PFSK-1 (cell line): ENCODE results near the gene LRFN2.

ENCODE experiments used
- FOXP2 ChIP-seq: optimal IDR thresholded peaks from 2 replicates; pipeline ENCODE3; 2011; ENCODE audit warnings: borderline replicate concordance, control low read depth, inconsistent platforms; ENCODE audit not compliant: insufficient read depth; ENCODE audit errors: extremely low read length, extremely low read depth
- POLR2AphosphoS5 ChIP-seq: IDR thresholded peaks from 2 replicates; pipeline ENCODE4 v1.6.1; 2012; ENCODE audit warnings: low read depth, mild to moderate bottlenecking, control low read depth, low read length, moderate library complexity
- REST ChIP-seq, 2 experiments: IDR thresholded peaks; 2 replicates each; pipeline versions ENCODE4 v1.6.1 to v1.8.0; 2011 to 2012; ENCODE audit warnings: low read depth in 2 of 2, low read length in 2 of 2, control low read depth in 1 of 2, inconsistent platforms in 1 of 2, mild to moderate bottlenecking in 1 of 2, moderate library complexity in 1 of 2; ENCODE audit not compliant: insufficient read depth in 1 of 2
- SIN3A ChIP-seq: IDR thresholded peaks from 2 replicates; pipeline ENCODE4 v1.6.1; 2012; ENCODE audit warnings: mild to moderate bottlenecking, low read length, moderate library complexity, borderline replicate concordance; ENCODE audit not compliant: insufficient read depth
- TAF1 ChIP-seq: IDR thresholded peaks from 2 replicates; pipeline ENCODE4 v1.6.1; 2012; ENCODE audit warnings: low read length, control low read depth, borderline replicate concordance; ENCODE audit not compliant: insufficient read depth

Gene LRFN2

GRCh38 chr6:40486576-40486975, 100.6 kb downstream of the LRFN2 start:
- TF ChIP-seq REST (IDR thresholded peaks at IDR 0.05; ENCODE audit: insufficient read depth in 1 of 2, low read depth in 2 of 2, low read length in 2 of 2), result no peak
- TF ChIP-seq POLR2AphosphoS5, result no peak
- TF ChIP-seq SIN3A, result no peak
- TF ChIP-seq FOXP2, result no peak
- TF ChIP-seq TAF1, result no peak

GRCh38 chr6:40485795-40486194, 101.4 kb downstream of the LRFN2 start:
- TF ChIP-seq REST (IDR thresholded peaks at IDR 0.05; ENCODE audit: insufficient read depth in 1 of 2, low read depth in 2 of 2, low read length in 2 of 2), result no peak
- TF ChIP-seq POLR2AphosphoS5, result no peak
- TF ChIP-seq SIN3A, result no peak
- no peak for TF ChIP-seq FOXP2
- TF ChIP-seq TAF1, result no peak

- TF ChIP-seq POLR2AphosphoS5 (no peak), SIN3A (no peak), TAF1 (no peak), REST (IDR thresholded peaks at IDR 0.05; ENCODE audit: insufficient read depth in 1 of 2, low read depth in 2 of 2, low read length in 2 of 2) (no peak), FOXP2 (no peak)
Observed at GRCh38 chr6:40485300-40485699, 101.9 kb downstream of the LRFN2 start.

GRCh38 chr6:40484066-40484465, 103.1 kb downstream of the LRFN2 start:
- TF ChIP-seq POLR2AphosphoS5, result no peak
- TF ChIP-seq REST (IDR thresholded peaks at IDR 0.05; ENCODE audit: insufficient read depth in 1 of 2, low read depth in 2 of 2, low read length in 2 of 2), result no peak
- TF ChIP-seq TAF1, result no peak

- no peak for TF ChIP-seq FOXP2
- TF ChIP-seq POLR2AphosphoS5, result no peak
Observed at GRCh38 chr6:40482532-40482931, 104.6 kb downstream of the LRFN2 start.
